ENCODE data around the gene IL20RA. TPM values are rescaled to one million over a fixed set of nuclear protein-coding genes. Genes with fewer than 3 reads are reported as not detected.

The IL20RA gene
- total RNA-seq, 1 experiment from 2014 or later, result 3.1 TPM

- Mint-ChIP-seq H3K36me3 (ENCODE audit: insufficient read depth, unreplicated experiment) (no peaks in the 10 kb centered on the region), H3K27me3 (ENCODE audit: unreplicated experiment) (no peaks in the 10 kb centered on the region), H3K4me1 (ENCODE audit: low read depth, unreplicated experiment) (no peaks in the 10 kb centered on the region), H3K9me3 (ENCODE audit: low read depth, unreplicated experiment) (no peaks in the 10 kb centered on the region), H3K4me3 (ENCODE audit: low read depth, unreplicated experiment) (no peak overlapping the region), H3K27ac (ENCODE audit: unreplicated experiment) (no peak overlapping the region)
- TF ChIP-seq, protein P1, sequence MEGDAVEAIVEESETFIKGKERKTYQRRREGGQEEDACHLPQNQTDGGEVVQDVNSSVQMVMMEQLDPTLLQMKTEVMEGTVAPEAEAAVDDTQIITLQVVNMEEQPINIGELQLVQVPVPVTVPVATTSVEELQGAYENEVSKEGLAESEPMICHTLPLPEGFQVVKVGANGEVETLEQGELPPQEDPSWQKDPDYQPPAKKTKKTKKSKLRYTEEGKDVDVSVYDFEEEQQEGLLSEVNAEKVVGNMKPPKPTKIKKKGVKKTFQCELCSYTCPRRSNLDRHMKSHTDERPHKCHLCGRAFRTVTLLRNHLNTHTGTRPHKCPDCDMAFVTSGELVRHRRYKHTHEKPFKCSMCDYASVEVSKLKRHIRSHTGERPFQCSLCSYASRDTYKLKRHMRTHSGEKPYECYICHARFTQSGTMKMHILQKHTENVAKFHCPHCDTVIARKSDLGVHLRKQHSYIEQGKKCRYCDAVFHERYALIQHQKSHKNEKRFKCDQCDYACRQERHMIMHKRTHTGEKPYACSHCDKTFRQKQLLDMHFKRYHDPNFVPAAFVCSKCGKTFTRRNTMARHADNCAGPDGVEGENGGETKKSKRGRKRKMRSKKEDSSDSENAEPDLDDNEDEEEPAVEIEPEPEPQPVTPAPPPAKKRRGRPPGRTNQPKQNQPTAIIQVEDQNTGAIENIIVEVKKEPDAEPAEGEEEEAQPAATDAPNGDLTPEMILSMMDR (IDR thresholded peaks at IDR 0.05; ENCODE audit: unreplicated experiment), result no peak
- DNase-seq, result no peak
- intact Hi-C loops (cut with micrococcal nuclease; ENCODE audit: unreplicated experiment), result loop anchor here (2.0 kb wide), 2 partner anchors 47 to 171 kb away; no protein-coding TSS in a partner anchor
- no TSS peak for BruUV-seq (replicated peaks)
- CTCF ChIA-PET, result interaction anchor here (0.6 kb wide), 1 partner anchor 66 kb away, joined by 3 read pairs; no protein-coding TSS in a partner anchor
Observed at GRCh38 chr6:137015943-137016342, 28.8 kb downstream of the IL20RA start.

DNA sequence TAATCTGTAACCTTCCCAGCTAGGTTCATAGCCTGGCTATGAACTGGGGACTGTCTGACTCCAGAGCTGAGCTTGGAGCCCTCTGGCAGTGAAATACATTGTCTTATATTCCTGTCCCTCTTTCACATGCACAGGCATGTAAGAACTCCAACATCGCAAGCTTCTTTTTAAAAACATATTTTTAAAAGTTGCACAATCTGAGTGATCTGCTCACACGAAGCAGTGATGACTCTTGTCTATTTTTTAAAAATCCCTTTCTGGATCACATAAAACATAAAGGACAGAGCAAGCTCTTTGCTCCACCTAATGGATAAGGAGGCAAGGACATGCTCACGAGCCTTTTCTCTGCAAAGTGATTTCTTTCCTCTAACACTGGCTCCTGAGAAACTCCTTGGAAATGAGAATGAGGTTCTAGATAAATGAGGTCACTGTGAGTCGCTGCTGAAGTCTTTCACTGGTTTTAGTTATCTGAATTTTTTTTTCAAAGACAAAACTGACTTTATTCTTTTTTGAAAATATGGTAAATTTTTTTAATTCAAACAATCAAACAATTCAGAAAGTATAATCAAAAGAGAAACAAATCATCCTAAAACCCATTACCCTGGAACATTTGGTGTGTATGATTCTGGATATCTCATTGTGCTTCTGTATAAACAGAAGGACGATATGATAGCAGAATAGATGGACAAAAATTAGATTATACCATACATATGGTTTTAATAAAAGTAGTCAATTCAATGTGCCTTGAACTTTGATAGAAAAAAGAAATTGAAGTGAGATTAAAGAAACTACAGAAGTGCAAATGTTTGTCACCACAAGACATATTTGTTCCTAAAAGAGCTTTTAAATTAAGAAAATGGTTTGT, 30.8 kb downstream of the IL20RA start:
- Mint-ChIP-seq H3K4me3 (ENCODE audit: low read depth, unreplicated experiment) (no peak overlapping the region), H3K27ac (ENCODE audit: unreplicated experiment) (no peak overlapping the region), H3K36me3 (ENCODE audit: insufficient read depth, unreplicated experiment) (no peaks in the 10 kb centered on the region), H3K4me1 (ENCODE audit: low read depth, unreplicated experiment) (no peaks in the 10 kb centered on the region), H3K9me3 (ENCODE audit: low read depth, unreplicated experiment) (no peaks in the 10 kb centered on the region), H3K27me3 (ENCODE audit: unreplicated experiment) (no peaks in the 10 kb centered on the region)
- DNase-seq, result no peak
- BruUV-seq (replicated peaks), result no TSS peak
- CTCF ChIA-PET, result interaction anchor here (0.5 to 1.7 kb wide), 2 partner anchors 15 to 46 kb away, joined by 3 to 4 read pairs; no protein-coding TSS in a partner anchor
- intact Hi-C loops (cut with micrococcal nuclease; ENCODE audit: unreplicated experiment), result loop anchor here (2.0 kb wide), 2 partner anchors 45 to 169 kb away; no protein-coding TSS in a partner anchor
- TF ChIP-seq, protein P1 (IDR thresholded peaks at IDR 0.05; ENCODE audit: unreplicated experiment), result no peak

DNA sequence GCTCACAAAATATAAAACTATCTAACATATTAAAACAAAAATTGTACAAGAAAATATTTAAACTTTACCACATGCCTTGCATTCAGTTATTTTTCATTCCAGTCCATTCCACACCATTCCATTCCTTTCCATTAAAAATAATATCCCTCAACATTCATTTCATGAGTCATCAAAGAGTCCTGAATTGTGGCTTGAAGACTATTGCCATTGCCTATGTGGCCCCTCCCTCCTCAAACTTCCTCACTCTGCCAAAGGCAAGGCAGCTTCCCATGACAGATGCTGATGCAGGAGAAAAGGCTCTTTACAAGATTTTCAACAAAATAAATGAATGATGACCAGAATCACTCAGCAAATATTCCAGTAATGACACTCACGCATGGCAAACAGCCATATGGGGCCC, 31.7 kb downstream of the IL20RA start:
- DNase-seq, result no peak
- no TSS peak for BruUV-seq (replicated peaks)
- Mint-ChIP-seq H3K36me3 (ENCODE audit: insufficient read depth, unreplicated experiment) (no peaks in the 10 kb centered on the region), H3K27ac (ENCODE audit: unreplicated experiment) (no peak overlapping the region), H3K9me3 (ENCODE audit: low read depth, unreplicated experiment) (no peaks in the 10 kb centered on the region), H3K4me1 (ENCODE audit: low read depth, unreplicated experiment) (no peaks in the 10 kb centered on the region), H3K4me3 (ENCODE audit: low read depth, unreplicated experiment) (no peak overlapping the region), H3K27me3 (ENCODE audit: unreplicated experiment) (no peaks in the 10 kb centered on the region)
- intact Hi-C loops (cut with micrococcal nuclease; ENCODE audit: unreplicated experiment), result no loop called here
- CTCF ChIA-PET, result interaction anchor here (1.7 kb wide), 1 partner anchor 45 kb away, joined by 4 read pairs; no protein-coding TSS in a partner anchor
- TF ChIP-seq, protein P1 (IDR thresholded peaks at IDR 0.05; ENCODE audit: unreplicated experiment), result no peak

- H3K27me3 Mint-ChIP-seq (ENCODE audit: unreplicated experiment), result no peaks in the 10 kb centered on the region
- no peaks in the 10 kb centered on the region for H3K9me3 Mint-ChIP-seq (ENCODE audit: low read depth, unreplicated experiment)
- BruUV-seq (replicated peaks), result no TSS peak
- no peak overlapping the region for H3K27ac Mint-ChIP-seq (ENCODE audit: unreplicated experiment)
- TF ChIP-seq, protein P1 (IDR thresholded peaks at IDR 0.05; ENCODE audit: unreplicated experiment), result no peak
- DNase-seq, result no peak
- intact Hi-C loops (cut with micrococcal nuclease; ENCODE audit: unreplicated experiment), result no loop called here
- H3K4me3 Mint-ChIP-seq (ENCODE audit: low read depth, unreplicated experiment), result no peak overlapping the region
- H3K4me1 Mint-ChIP-seq (ENCODE audit: low read depth, unreplicated experiment), result no peaks in the 10 kb centered on the region
- H3K36me3 Mint-ChIP-seq (ENCODE audit: insufficient read depth, unreplicated experiment), result no peaks in the 10 kb centered on the region
- CTCF ChIA-PET, result no interaction called here
Observed at GRCh38 chr6:137011406-137011805, 33.4 kb downstream of the IL20RA start.
